GM19239 (cell line): ENCODE results near the gene LPAR5.

Experiments used
- DNase-seq: peaks from one replicate; pipeline ENCODE4 v3.0.0; 2011; ENCODE audit warnings: low spot score; ENCODE audit not compliant: insufficient read length
- FAIRE-seq: peaks from 2 replicates; lab custom pipeline; 2011; peaks lifted over from hg19 to GRCh38; lab: Jason Lieb, UNC

Gene LPAR5

GRCh38 chr12:6569312-6569711 is 66.4 kb downstream of the LPAR5 start:
- no peak for DNase-seq
- no peak for FAIRE-seq
